HEK293 (cell line): ENCODE data around the gene OR14I1.

ENCODE experiments used
- CTCF ChIA-PET: fragments of 350-600 bp; formaldehyde crosslinking; extraction: SDS; loops from one replicate; lab custom pipeline; 2021; ENCODE audit warnings: antibody characterized with exemption; lab: Yijun Ruan, JAX
- POLR2A ChIA-PET: fragments of 300-600 bp; formaldehyde crosslinking; extraction: SDS; loops from one replicate; lab custom pipeline; 2020; ENCODE audit warnings: antibody characterized with exemption, inconsistent platforms; lab: Yijun Ruan, JAX
- H3K27ac ChIP-seq: fragments of 200-500 bp; sonication (Bioruptor generic); 2 replicates; pipeline ENCODE4 v1.5.1; 2014; ENCODE audit warnings: low read depth, low read length, control low read depth, inconsistent platforms; ENCODE audit errors: extremely low read depth
- H3K36me3 ChIP-seq, 2 experiments: fragments of 200-500 bp in 1 of 2; sonication (Bioruptor generic) in 1 of 2; 1 replicate in 1 of 2; 2 replicates in 1 of 2; pipeline ENCODE4 v1.5.1; 2014 to 2017; ENCODE audit warnings: inconsistent platforms in 2 of 2, low read length in 2 of 2; ENCODE audit not compliant: control insufficient read depth in 2 of 2, insufficient read depth in 1 of 2
- H3K4me1 ChIP-seq: fragments of 200-500 bp; sonication (Bioruptor generic); 2 replicates; pipeline ENCODE4 v1.5.1; 2014; ENCODE audit warnings: mild to moderate bottlenecking, low read length, inconsistent platforms; ENCODE audit not compliant: control insufficient read depth, insufficient read depth
- H3K4me3 ChIP-seq: 2 replicates; pipeline ENCODE4 v1.5.1; 2011; ENCODE audit warnings: low read depth, mild to moderate bottlenecking, control low read depth, low read length, moderate library complexity
- H3K9me3 ChIP-seq: fragments of 200-500 bp; sonication (Bioruptor generic); 2 replicates; pipeline ENCODE4 v1.5.1; 2014; ENCODE audit warnings: low read depth, low read length, inconsistent platforms; ENCODE audit not compliant: control insufficient read depth, insufficient read depth
- EGR2 ChIP-seq: fragments of 450-650 bp; formaldehyde crosslinking; IDR thresholded peaks from 2 replicates; pipeline ENCODE4 v1.5.1; 2016; ENCODE audit warnings: low read depth, missing biosample characterization, missing genetic modification characterization
- KLF10 ChIP-seq: fragments of 450-650 bp; IDR thresholded peaks from 2 replicates; pipeline ENCODE4 v1.5.1; 2018; ENCODE audit warnings: missing biosample characterization, mild to moderate bottlenecking, missing genetic modification characterization
- MYNN ChIP-seq: fragments of 450-650 bp; formaldehyde crosslinking; IDR thresholded peaks from 2 replicates; pipeline ENCODE4 v1.5.1; 2016; ENCODE audit warnings: missing biosample characterization, missing genetic modification characterization, borderline replicate concordance
- SETDB1 ChIP-seq: IDR thresholded peaks from one replicate; pipeline ENCODE4 v1.6.1; 2017; ENCODE audit warnings: mild to moderate bottlenecking, low read length, moderate library complexity, mixed read lengths; ENCODE audit not compliant: insufficient read length
- SP3 ChIP-seq: fragments of 450-650 bp; formaldehyde crosslinking; IDR thresholded peaks from 2 replicates; pipeline ENCODE4 v1.5.1; 2016; ENCODE audit warnings: missing biosample characterization, missing genetic modification characterization
- TRIM28 ChIP-seq: IDR thresholded peaks from 2 replicates; pipeline ENCODE4 v1.6.1; 2011; ENCODE audit warnings: low read length, control low read depth, borderline replicate concordance
- ZBTB1 ChIP-seq: fragments of 450-650 bp; formaldehyde crosslinking; IDR thresholded peaks from 2 replicates; pipeline ENCODE4 v1.5.1; 2016; ENCODE audit warnings: missing biosample characterization, missing genetic modification characterization
- ZBTB48 ChIP-seq: fragments of 450-650 bp; formaldehyde crosslinking; IDR thresholded peaks from 2 replicates; pipeline ENCODE4 v1.5.1; 2016; ENCODE audit warnings: missing biosample characterization, missing genetic modification characterization
- ZFP69B ChIP-seq: fragments of 450-650 bp; formaldehyde crosslinking; IDR thresholded peaks from 2 replicates; pipeline ENCODE4 v1.5.1; 2016; ENCODE audit warnings: missing biosample characterization, missing genetic modification characterization
- ZNF132 ChIP-seq: fragments of 450-650 bp; formaldehyde crosslinking; IDR thresholded peaks from 2 replicates; pipeline ENCODE4 v1.5.1; 2017; ENCODE audit warnings: missing biosample characterization, missing genetic modification characterization, borderline replicate concordance
- ZNF140 ChIP-seq: fragments of 450-650 bp; formaldehyde crosslinking; IDR thresholded peaks from 2 replicates; pipeline ENCODE4 v1.5.1; 2016; ENCODE audit warnings: missing biosample characterization, missing genetic modification characterization
- ZNF211 ChIP-seq: fragments of 450-650 bp; formaldehyde crosslinking; IDR thresholded peaks from 2 replicates; pipeline ENCODE4 v1.5.1; 2016; ENCODE audit warnings: low read depth, missing biosample characterization, missing genetic modification characterization
- ZNF223 ChIP-seq: fragments of 450-650 bp; formaldehyde crosslinking; IDR thresholded peaks from 2 replicates; pipeline ENCODE4 v1.5.1; 2016; ENCODE audit warnings: missing biosample characterization, missing genetic modification characterization
- ZNF404 ChIP-seq: fragments of 450-650 bp; formaldehyde crosslinking; IDR thresholded peaks from 2 replicates; pipeline ENCODE4 v1.5.1; 2017; ENCODE audit warnings: missing biosample characterization, missing genetic modification characterization
- ZNF416 ChIP-seq: fragments of 450-650 bp; formaldehyde crosslinking; IDR thresholded peaks from 2 replicates; pipeline ENCODE4 v1.5.1; 2016; ENCODE audit warnings: missing biosample characterization, missing genetic modification characterization
- TF ChIP-seq, protein P1 (sequence below): fragments of 450-650 bp; formaldehyde crosslinking; IDR thresholded peaks from 2 replicates; pipeline ENCODE4 v1.5.1; 2016; ENCODE audit warnings: missing biosample characterization, missing genetic modification characterization
- TF ChIP-seq, protein P2 (sequence below): fragments of 450-650 bp; formaldehyde crosslinking; IDR thresholded peaks from 2 replicates; pipeline ENCODE4 v1.5.1; 2016; ENCODE audit warnings: missing biosample characterization, missing genetic modification characterization
- TF ChIP-seq, protein P3 (sequence below): fragments of 450-650 bp; formaldehyde crosslinking; IDR thresholded peaks from 2 replicates; pipeline ENCODE4 v1.5.1; 2017; ENCODE audit warnings: missing biosample characterization, mild to moderate bottlenecking, missing genetic modification characterization, moderate library complexity

The OR14I1 gene

DNA sequence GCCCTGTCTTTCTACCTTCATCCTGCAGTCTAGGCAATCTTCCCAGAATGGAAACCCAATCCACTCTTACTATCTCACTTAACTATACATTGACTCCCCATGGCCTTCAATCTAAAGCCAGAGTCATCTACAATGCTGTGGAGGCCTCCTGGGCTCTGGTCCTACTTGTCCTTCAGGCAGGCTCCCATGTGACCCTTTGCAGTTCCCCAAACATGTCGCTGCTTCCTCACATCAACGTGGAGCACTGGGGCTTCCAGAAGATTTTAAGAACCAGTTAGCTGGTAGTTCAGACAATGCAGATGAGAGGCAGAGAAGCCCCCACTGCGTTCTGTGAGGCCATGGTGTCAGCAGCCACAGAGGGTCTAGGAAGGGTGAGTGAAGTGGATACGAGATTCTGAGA is 34.4 kb upstream of the OR14I1 start:
- no peaks in the 10 kb centered on the region for H3K9me3 ChIP-seq
- no peak overlapping the region for H3K4me3 ChIP-seq
- H3K36me3 ChIP-seq: no peaks in the 10 kb centered on the region
- no peaks in the 10 kb centered on the region for H3K4me1 ChIP-seq
- CTCF ChIA-PET: no interaction called here
- no peak for TF ChIP-seq KLF10
- TF ChIP-seq ZNF132 (tag by site-specific recombination): no peak
- TF ChIP-seq, protein P1, sequence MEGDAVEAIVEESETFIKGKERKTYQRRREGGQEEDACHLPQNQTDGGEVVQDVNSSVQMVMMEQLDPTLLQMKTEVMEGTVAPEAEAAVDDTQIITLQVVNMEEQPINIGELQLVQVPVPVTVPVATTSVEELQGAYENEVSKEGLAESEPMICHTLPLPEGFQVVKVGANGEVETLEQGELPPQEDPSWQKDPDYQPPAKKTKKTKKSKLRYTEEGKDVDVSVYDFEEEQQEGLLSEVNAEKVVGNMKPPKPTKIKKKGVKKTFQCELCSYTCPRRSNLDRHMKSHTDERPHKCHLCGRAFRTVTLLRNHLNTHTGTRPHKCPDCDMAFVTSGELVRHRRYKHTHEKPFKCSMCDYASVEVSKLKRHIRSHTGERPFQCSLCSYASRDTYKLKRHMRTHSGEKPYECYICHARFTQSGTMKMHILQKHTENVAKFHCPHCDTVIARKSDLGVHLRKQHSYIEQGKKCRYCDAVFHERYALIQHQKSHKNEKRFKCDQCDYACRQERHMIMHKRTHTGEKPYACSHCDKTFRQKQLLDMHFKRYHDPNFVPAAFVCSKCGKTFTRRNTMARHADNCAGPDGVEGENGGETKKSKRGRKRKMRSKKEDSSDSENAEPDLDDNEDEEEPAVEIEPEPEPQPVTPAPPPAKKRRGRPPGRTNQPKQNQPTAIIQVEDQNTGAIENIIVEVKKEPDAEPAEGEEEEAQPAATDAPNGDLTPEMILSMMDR (tag by site-specific recombination): no peak
- TF ChIP-seq, all 188 proteins: peak for 0
- no peak overlapping the region for H3K27ac ChIP-seq
- POLR2A ChIA-PET: no interaction called here

DNA sequence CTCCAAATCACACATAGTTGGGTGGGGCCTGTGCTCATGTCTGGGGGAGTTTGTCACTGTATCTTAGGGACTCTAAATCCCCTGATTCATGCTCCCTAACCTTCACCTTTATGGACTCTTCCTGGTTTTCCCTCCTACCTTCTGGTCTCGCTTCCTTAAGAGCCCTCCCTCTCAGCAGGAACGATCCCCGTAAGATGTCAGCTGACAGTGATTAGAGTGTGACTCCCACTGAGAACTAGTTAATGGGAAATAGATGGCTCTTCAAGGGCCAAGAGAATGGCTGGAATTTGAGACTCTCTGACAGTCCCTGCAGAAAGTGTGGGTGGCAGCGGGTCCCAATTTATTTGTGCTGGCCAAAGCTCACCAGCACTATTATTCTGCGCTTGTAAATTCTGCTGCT is 31.0 kb upstream of the OR14I1 start:
- POLR2A ChIA-PET: no interaction called here
- H3K27ac ChIP-seq: no peak overlapping the region
- peak; percentile 30; the same call in 1 of the 2 replicates for TF ChIP-seq EGR2 (tag by site-specific recombination)
- TF ChIP-seq ZBTB1 (tag by site-specific recombination): no peak
- TF ChIP-seq, all 188 proteins: peak for 1
- no peak overlapping the region for H3K4me3 ChIP-seq
- H3K9me3 ChIP-seq: no peaks in the 10 kb centered on the region
- no peaks in the 10 kb centered on the region for H3K36me3 ChIP-seq
- no peaks in the 10 kb centered on the region for H3K4me1 ChIP-seq
- CTCF ChIA-PET: no interaction called here

DNA sequence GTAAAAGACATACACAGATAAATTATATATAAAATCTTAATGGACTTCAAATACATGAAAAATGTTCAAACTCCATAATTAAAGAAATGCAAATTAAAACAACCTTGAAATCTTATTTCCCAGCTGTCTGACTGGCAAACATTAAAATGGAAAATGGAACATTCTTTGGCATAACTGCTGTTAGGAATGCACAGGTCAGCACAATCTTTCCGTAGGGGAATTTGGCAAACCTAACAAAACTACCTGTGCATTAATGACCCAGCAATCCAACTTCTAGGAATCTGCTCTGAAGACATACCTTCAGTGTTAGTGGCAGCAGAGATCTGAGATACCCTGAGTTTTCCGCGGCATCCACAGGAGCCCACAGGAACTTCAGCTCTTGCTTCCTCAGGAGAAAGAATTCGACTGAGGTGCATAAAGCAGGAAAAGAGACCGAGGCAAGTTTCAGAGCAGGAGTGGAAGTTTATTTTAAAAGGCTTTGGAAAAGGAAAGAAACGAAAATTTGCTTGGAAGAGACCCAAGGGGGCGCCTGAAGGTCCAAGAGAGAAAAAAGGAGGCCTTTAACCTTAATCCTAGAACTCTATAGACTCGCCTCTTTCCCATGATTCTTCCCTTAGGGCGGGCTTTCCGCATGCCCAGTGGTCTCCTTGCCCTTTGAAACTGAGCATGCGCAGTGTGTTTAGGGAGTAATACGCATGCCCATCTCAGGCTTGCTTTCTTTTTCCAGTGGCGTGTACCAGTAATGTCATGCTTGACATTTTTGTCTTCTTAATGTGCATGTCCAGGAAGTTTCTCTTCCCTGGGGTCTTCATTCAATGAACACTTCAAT is 28.2 kb upstream of the OR14I1 start:
- no peak for TF ChIP-seq ZNF404 (tag by site-specific recombination)

DNA sequence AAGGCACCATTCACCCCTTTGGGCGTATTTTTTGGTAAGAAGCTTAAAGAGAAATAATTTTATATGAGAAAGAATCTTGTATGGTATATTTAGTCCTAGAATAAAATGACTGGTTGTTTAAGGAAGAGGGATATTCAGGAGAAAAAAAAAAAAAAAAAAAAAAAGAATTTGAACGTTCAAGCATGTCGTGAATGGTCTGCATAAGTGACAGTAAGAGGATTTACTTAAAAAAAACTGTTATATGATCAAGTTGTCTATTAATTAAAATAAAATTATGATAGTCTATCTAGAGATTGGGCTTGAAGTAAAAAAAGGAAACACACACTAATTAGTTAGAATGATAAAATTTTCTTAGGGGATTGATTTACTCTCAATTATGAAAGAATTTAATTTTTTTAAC is 11.7 kb upstream of the OR14I1 start:
- no peaks in the 10 kb centered on the region for H3K9me3 ChIP-seq
- POLR2A ChIA-PET: no interaction called here
- CTCF ChIA-PET: no interaction called here

More for the DNA sequence above, 28.2 kb upstream of the OR14I1 start:
- Histone ChIP-seq H3K4me3 (no peak overlapping the region), H3K27ac (no peak overlapping the region), H3K36me3 (no peaks in the 10 kb centered on the region), H3K4me1 (no peaks in the 10 kb centered on the region), H3K9me3 (no peaks in the 10 kb centered on the region)
- CTCF ChIA-PET: no interaction called here
- POLR2A ChIA-PET: no interaction called here

DNA sequence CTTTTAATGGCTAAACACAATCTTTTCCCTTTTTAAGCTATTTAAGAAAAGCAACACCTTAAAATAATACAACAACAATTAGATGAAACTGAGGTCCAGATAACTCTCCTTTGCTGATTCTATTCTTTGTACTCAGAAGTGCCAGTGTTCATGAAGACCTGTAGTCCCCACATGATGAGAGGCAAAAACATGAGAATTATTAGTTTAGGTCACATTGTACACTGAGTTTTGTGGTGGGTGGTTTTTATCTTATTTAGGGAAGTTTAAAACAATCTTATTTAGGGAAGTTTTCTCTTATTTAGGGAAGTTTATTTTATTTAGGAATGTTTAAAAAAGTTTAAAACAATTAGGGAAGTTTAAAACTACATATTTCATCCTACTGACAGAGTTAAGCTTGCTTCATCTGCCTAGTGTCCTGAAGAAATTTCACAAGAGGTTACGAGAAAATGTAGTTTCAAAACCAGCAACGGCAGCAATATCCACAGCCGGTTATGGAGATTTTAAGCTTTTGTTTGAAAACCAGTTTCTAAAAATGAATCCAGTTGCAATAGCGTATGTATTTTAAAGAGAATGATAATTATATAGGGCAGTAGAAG is 7.8 kb upstream of the OR14I1 start:
- CTCF ChIA-PET: interaction anchor here (0.6 kb wide), 1 partner anchor 651 kb away, joined by 3 read pairs; no protein-coding TSS in a partner anchor
- H3K9me3 ChIP-seq: no peaks in the 10 kb centered on the region
- H3K4me3 ChIP-seq: no peak overlapping the region
- no peaks in the 10 kb centered on the region for H3K36me3 ChIP-seq
- no peaks in the 10 kb centered on the region for H3K4me1 ChIP-seq
- H3K27ac ChIP-seq: no peak overlapping the region
- POLR2A ChIA-PET: no interaction called here
- no peak for TF ChIP-seq TRIM28
- no peak for TF ChIP-seq SETDB1
- no peak for TF ChIP-seq ZNF140 (tag by site-specific recombination)
- TF ChIP-seq, protein P2, sequence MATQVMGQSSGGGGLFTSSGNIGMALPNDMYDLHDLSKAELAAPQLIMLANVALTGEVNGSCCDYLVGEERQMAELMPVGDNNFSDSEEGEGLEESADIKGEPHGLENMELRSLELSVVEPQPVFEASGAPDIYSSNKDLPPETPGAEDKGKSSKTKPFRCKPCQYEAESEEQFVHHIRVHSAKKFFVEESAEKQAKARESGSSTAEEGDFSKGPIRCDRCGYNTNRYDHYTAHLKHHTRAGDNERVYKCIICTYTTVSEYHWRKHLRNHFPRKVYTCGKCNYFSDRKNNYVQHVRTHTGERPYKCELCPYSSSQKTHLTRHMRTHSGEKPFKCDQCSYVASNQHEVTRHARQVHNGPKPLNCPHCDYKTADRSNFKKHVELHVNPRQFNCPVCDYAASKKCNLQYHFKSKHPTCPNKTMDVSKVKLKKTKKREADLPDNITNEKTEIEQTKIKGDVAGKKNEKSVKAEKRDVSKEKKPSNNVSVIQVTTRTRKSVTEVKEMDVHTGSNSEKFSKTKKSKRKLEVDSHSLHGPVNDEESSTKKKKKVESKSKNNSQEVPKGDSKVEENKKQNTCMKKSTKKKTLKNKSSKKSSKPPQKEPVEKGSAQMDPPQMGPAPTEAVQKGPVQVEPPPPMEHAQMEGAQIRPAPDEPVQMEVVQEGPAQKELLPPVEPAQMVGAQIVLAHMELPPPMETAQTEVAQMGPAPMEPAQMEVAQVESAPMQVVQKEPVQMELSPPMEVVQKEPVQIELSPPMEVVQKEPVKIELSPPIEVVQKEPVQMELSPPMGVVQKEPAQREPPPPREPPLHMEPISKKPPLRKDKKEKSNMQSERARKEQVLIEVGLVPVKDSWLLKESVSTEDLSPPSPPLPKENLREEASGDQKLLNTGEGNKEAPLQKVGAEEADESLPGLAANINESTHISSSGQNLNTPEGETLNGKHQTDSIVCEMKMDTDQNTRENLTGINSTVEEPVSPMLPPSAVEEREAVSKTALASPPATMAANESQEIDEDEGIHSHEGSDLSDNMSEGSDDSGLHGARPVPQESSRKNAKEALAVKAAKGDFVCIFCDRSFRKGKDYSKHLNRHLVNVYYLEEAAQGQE (tag by site-specific recombination): no peak
- TF ChIP-seq, protein P3, sequence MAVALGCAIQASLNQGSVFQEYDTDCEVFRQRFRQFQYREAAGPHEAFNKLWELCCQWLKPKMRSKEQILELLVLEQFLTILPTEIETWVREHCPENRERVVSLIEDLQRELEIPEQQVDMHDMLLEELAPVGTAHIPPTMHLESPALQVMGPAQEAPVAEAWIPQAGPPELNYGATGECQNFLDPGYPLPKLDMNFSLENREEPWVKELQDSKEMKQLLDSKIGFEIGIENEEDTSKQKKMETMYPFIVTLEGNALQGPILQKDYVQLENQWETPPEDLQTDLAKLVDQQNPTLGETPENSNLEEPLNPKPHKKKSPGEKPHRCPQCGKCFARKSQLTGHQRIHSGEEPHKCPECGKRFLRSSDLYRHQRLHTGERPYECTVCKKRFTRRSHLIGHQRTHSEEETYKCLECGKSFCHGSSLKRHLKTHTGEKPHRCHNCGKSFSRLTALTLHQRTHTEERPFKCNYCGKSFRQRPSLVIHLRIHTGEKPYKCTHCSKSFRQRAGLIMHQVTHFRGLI: no peak
- no peak for TF ChIP-seq ZNF223
- no peak for TF ChIP-seq ZFP69B (tag by site-specific recombination)
- TF ChIP-seq SP3 (tag by site-specific recombination): no peak
- TF ChIP-seq MYNN (tag by site-specific recombination): no peak

More for the DNA sequence above, 11.7 kb upstream of the OR14I1 start:
- peak; percentile 96 for TF ChIP-seq SETDB1
- TF ChIP-seq ZNF416 (tag by site-specific recombination): no peak
- TF ChIP-seq ZBTB48: no peak
- TF ChIP-seq ZNF211 (tag by site-specific recombination): no peak
- no peaks in the 10 kb centered on the region for H3K36me3 ChIP-seq
- no peaks in the 10 kb centered on the region for H3K4me1 ChIP-seq
- H3K27ac ChIP-seq: no peak overlapping the region
- H3K4me3 ChIP-seq: no peak overlapping the region
